Keratinocyte (primary cell): Measurements from ENCODE around the gene DELE1.

Source experiments
- CTCF ChIP-seq, 3 experiments: IDR thresholded peaks in 1 of 3; conservative IDR thresholded peaks in 1 of 3; optimal IDR thresholded peaks in 1 of 3; 2 replicates in 2 of 3; 3 replicates in 1 of 3; pipeline versions ENCODE3 to v1.5.1; 2011; ENCODE audit warnings: low read length in 3 of 3, mild to moderate bottlenecking in 3 of 3, moderate library complexity in 2 of 3, control low read depth in 1 of 3, inconsistent platforms in 1 of 3; ENCODE audit not compliant: insufficient read depth in 2 of 3; ENCODE audit errors: extremely low read depth in 1 of 3
- EZH2 ChIP-seq: IDR thresholded peaks from one replicate; pipeline ENCODE4 v1.6.1; 2012; ENCODE audit warnings: inconsistent platforms, mild to moderate bottlenecking, low read length, moderate library complexity

- TF ChIP-seq CTCF (optimal IDR thresholded peaks at IDR 0.05 in 1 of 3, IDR thresholded peaks at IDR 0.05 in 1 of 3, conservative IDR thresholded peaks at IDR 0.05 in 1 of 3; ENCODE audit: extremely low read depth in 1 of 3, insufficient read depth in 2 of 3, low read length in 3 of 3) (no peak), EZH2 (no peak)
Measured at GRCh38 chr5:141947316-141947715, 23.6 kb downstream of the DELE1 start.
